Measurements from ENCODE around the gene MYO3B. TPM values are rescaled to one million over a fixed set of nuclear protein-coding genes. Genes with fewer than 3 reads are reported as not detected.

Gene MYO3B
- total RNA-seq, 2 donors from 2014 or later, result 5.2 to 10.9 TPM

DNA sequence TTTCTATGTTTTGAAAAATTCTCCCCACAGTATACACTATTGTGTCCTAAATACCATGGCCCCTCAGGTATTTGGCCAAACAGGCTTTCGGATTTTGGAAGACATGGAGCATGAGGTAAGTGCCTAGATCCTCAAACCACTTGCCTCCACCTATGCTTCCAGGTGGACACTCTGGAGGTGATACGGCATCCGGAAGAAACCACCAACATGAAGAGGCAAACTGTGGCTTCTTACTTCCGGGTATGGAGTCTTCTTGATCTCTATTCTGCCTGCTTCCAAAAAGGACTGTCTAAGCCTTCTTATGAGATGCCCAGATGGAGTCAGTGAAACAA is 285.2 kb downstream of the MYO3B start:
- Mint-ChIP-seq H3K9me3 (peaks cover 25% of the 10 kb centered on the region), H3K36me3 (ENCODE audit: low read depth) (peaks cover 14% of the 10 kb centered on the region), H3K4me1 (peaks cover 28% of the 10 kb centered on the region), H3K27ac (no peak overlapping the region), H3K27me3 (ENCODE audit: insufficient read depth) (no peaks in the 10 kb centered on the region), H3K4me3 (no peak overlapping the region)
- no peaks in the 10 kb centered on the region for H3K36me3 ChIP-seq (ENCODE audit: control insufficient read depth, insufficient read depth, low read length)
- no peak overlapping the region for H3K27ac ChIP-seq (ENCODE audit: low read depth, low read length)
- DNase-seq, result no peak
- TF ChIP-seq, protein P1, sequence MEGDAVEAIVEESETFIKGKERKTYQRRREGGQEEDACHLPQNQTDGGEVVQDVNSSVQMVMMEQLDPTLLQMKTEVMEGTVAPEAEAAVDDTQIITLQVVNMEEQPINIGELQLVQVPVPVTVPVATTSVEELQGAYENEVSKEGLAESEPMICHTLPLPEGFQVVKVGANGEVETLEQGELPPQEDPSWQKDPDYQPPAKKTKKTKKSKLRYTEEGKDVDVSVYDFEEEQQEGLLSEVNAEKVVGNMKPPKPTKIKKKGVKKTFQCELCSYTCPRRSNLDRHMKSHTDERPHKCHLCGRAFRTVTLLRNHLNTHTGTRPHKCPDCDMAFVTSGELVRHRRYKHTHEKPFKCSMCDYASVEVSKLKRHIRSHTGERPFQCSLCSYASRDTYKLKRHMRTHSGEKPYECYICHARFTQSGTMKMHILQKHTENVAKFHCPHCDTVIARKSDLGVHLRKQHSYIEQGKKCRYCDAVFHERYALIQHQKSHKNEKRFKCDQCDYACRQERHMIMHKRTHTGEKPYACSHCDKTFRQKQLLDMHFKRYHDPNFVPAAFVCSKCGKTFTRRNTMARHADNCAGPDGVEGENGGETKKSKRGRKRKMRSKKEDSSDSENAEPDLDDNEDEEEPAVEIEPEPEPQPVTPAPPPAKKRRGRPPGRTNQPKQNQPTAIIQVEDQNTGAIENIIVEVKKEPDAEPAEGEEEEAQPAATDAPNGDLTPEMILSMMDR (conservative IDR thresholded peaks at IDR 0.05), result no peak
- H3K9me3 ChIP-seq (ENCODE audit: control insufficient read depth, low read length), result peaks cover 13% of the 10 kb centered on the region
- H3K27me3 ChIP-seq (ENCODE audit: control insufficient read depth, insufficient read depth, low read length, poor library complexity, severe bottlenecking), result no peaks in the 10 kb centered on the region
- WGBS, 2 experiments (ENCODE audit: insufficient coverage in 1 of 2, insufficient read length in 1 of 2), result 96 to 97% methylated on average over 3 to 4 of the region's 4 CpGs
- no peak overlapping the region for H3K4me3 ChIP-seq (ENCODE audit: low read length)
- no peak overlapping the region for H3K9ac ChIP-seq (ENCODE audit: extremely low read depth, low read length, poor library complexity, severe bottlenecking)
- H3K4me1 ChIP-seq (ENCODE audit: control insufficient read depth, insufficient read depth, low read length), result no peaks in the 10 kb centered on the region

- DNase-seq, result no peak
- H3K9me3 ChIP-seq (ENCODE audit: control insufficient read depth, low read length), result peaks cover 13% of the 10 kb centered on the region
- H3K36me3 ChIP-seq (ENCODE audit: control insufficient read depth, insufficient read depth, low read length), result no peaks in the 10 kb centered on the region
- H3K9ac ChIP-seq (ENCODE audit: extremely low read depth, low read length, poor library complexity, severe bottlenecking), result no peak overlapping the region
- TF ChIP-seq, protein P1 (conservative IDR thresholded peaks at IDR 0.05), result no peak
- H3K9me3 Mint-ChIP-seq, result peaks cover 14% of the 10 kb centered on the region
- H3K27ac Mint-ChIP-seq, result no peak overlapping the region
- no peak overlapping the region for H3K4me3 Mint-ChIP-seq
- no peaks in the 10 kb centered on the region for H3K4me1 ChIP-seq (ENCODE audit: control insufficient read depth, insufficient read depth, low read length)
- no peak overlapping the region for H3K4me3 ChIP-seq (ENCODE audit: low read length)
- no peak overlapping the region for H3K27ac ChIP-seq (ENCODE audit: low read depth, low read length)
- H3K27me3 ChIP-seq (ENCODE audit: control insufficient read depth, insufficient read depth, low read length, poor library complexity, severe bottlenecking), result no peaks in the 10 kb centered on the region
- 91 to 92% methylated on average over 4 to 5 of the region's 5 CpGs for WGBS, 2 experiments (ENCODE audit: insufficient coverage in 1 of 2, insufficient read length in 1 of 2)
- no peaks in the 10 kb centered on the region for H3K27me3 Mint-ChIP-seq (ENCODE audit: insufficient read depth)
- peaks cover 4% of the 10 kb centered on the region for H3K36me3 Mint-ChIP-seq (ENCODE audit: low read depth)
- peaks cover 33% of the 10 kb centered on the region for H3K4me1 Mint-ChIP-seq
Observed at GRCh38 chr2:170464268-170464667, 286.3 kb downstream of the MYO3B start.

DNA sequence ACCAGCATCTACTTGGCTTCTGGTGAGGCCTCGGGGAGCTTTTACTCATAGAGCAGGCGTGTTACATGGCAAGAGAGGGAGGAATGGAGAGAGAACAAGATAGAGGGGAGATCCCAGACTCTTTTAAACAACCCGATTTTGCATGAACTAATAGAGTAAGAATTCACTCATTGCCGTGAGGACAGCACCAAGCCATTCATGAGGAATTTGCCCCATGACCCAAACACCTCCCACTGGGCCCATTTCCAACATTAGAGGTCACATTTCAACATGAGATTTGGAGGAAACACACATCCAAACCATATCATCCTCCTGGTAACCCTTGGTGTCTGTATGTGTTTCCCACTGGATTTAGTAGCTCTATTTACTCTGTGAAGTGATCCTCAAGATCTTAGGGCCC is 287.3 kb downstream of the MYO3B start:
- Mint-ChIP-seq H3K36me3 (ENCODE audit: low read depth) (peaks cover 5% of the 10 kb centered on the region), H3K4me3 (no peak overlapping the region), H3K27me3 (ENCODE audit: insufficient read depth) (no peaks in the 10 kb centered on the region), H3K4me1 (peaks cover 33% of the 10 kb centered on the region), H3K9me3 (peaks cover 8% of the 10 kb centered on the region), H3K27ac (peak overlapping the region; percentile 40)
- no peaks in the 10 kb centered on the region for H3K4me1 ChIP-seq (ENCODE audit: control insufficient read depth, insufficient read depth, low read length)
- DNase-seq, result no peak
- WGBS, 2 experiments (ENCODE audit: insufficient coverage in 1 of 2, insufficient read length in 1 of 2), result 88 to 92% methylated on average over 2 to 4 of the region's 4 CpGs
- no peaks in the 10 kb centered on the region for H3K36me3 ChIP-seq (ENCODE audit: control insufficient read depth, insufficient read depth, low read length)
- TF ChIP-seq, protein P1 (conservative IDR thresholded peaks at IDR 0.05), result no peak
- H3K27ac ChIP-seq (ENCODE audit: low read depth, low read length), result no peak overlapping the region
- no peak overlapping the region for H3K4me3 ChIP-seq (ENCODE audit: low read length)
- no peak overlapping the region for H3K9ac ChIP-seq (ENCODE audit: extremely low read depth, low read length, poor library complexity, severe bottlenecking)
- peaks cover 6% of the 10 kb centered on the region for H3K9me3 ChIP-seq (ENCODE audit: control insufficient read depth, low read length)
- H3K27me3 ChIP-seq (ENCODE audit: control insufficient read depth, insufficient read depth, low read length, poor library complexity, severe bottlenecking), result no peaks in the 10 kb centered on the region
